NCI-H1417 (cell line): Measurements from ENCODE around the gene RASIP1.
A peak's percentile ranks its signal among the peaks of the same experiment; 100 is the strongest.
"Not testable (repeated sequence)": the region's sequence is repeated elsewhere in the genome, so short reads cannot be mapped to it uniquely, and the experiment has no call there.

ENCODE experiments used
- DNase-seq, 3 experiments: peaks; one replicate each; lab custom pipeline; 2025; lab: John Stamatoyannopoulos, UW

Gene RASIP1

DNA sequence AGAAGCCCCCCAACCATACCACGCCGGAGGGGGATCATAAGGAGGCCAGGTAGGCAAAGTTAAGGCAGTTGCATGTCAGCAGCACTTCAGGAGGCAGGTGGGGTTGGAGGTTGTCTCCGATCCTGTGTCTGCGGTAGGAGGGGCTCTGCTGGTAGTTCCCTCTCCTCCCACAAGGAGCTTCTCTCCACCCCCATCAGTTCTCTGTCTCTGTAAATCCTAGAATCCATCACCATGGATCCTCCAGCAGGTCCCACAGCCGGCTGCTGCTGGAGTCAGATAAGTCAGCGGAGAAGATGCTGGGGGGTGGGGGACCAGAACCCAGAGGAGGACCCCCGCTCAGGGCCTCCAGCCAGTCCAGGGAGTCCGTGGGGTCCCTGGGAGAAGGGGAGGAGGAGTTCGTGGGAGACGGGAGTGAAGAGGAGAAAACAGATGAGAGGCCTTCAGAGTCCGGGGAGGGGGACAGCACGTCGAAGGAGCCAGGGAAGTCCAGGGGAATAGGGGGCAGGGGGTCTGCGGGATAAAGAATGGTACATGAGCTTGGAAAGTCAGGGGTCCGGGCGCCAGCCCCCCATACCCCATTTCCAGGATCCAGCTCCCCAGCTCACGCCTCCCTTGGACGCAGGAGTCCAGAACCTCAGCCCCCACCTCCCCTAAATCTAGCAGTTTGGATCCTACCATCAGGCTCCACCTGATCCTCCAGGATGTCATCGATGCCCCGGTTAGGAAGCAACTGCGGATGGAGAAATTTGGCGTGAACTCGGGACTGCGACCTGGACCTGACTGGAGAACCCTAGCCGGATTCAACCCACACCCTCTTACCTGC, 27.2 kb downstream of the RASIP1 start:
- peak in 2 of 3 experiments; percentile 32 to 38 for DNase-seq

DNA sequence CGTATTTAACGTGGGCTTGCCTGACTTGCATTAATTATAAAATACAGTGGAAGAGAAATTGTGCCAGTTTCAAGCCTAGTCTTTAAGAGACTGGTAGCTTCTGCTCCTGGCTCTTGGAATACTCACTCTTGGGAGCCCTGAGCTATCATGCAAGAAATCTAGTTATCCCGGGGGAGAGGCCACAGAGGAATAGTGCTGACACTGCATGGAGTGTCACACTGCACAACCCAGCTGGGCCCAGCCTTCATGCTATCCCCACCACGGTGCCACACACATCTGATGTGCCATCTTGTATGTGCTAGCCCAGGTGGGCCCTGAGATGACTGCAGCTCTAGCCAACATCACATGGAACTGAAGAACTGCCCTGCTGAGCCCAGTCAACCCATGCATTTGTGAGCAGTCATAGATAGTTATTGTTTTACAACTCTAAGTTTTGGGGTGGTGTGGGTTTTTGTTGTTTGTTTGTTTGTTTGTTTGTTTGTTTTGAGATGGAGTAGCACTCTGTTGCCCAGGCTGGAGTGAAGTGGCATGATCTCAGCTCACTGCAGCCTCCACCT, 29.2 kb downstream of the RASIP1 start:
- DNase-seq, result no peak

DNA sequence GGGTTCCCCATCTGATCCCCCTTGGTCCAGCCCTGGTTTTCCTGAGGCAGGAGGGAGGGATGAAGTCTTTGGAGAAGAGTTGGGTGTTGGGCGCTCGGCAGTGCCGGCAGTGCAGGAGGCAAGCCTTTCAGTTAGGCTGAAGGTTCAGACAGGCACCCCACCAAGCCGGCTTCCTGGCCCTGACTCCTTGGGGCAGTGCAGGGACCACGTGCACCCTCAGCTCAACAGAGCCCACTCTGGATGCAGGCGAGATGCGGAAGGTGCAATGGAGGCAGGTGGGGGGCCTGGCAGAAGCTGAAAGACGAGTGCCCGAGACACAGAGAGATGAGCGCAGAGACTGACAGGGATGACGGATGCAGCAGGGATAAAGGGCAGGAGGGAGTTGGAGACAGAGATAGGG, 31.9 kb downstream of the RASIP1 start:
- no peak for DNase-seq

DNA sequence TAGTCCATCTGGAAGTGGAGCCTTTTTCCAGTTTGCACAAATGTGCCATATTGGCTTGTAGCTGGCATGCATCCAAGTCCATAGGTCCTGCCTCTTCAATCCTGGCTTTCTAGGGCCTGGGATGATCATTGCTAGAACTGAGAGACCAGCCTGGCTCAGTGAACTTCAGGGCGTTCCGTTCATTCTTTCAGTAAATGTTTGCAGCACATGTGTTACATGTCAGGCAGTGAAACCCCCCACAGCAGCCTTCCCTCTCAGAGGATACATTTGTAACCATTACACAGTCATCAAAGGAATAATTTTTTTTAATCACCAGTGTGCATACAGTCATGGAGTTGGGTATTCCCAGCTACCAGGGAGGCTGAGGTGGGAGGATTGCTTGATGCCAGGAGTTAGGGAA, 35.0 kb downstream of the RASIP1 start:
- no peak for DNase-seq

DNA sequence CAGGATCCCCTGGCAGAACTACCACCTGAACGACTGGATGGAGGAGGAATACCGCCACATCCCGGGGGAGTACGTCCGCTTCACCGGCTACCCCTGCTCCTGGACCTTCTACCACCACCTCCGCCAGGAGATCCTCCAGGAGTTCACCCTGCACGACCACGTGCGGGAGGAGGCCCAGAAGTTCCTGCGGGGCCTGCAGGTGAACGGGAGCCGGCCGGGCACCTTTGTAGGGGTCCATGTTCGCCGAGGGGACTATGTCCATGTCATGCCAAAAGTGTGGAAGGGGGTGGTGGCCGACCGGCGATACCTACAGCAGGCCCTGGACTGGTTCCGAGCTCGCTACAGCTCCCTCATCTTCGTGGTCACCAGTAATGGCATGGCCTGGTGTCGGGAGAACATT, 37.1 kb downstream of the RASIP1 start:
- DNase-seq, result no peak

DNA sequence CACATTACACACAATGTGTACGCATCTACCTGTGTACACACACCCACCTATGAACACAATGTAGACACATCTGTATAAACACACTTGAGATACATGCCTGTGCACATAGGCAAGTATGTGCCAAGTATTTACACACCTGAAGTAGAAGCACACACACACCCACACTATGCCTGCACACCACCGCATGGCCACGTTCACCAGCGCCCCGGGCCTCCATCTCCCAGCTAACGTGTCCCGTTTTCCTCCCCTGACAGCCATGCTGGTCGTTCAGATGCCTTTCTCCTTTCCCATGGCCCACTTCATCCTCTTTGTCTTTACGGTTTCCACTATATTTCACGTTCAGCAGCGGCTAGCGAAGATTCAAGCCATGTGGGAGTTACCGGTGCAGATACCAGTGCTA, 37.7 kb downstream of the RASIP1 start:
- no peak for DNase-seq

DNA sequence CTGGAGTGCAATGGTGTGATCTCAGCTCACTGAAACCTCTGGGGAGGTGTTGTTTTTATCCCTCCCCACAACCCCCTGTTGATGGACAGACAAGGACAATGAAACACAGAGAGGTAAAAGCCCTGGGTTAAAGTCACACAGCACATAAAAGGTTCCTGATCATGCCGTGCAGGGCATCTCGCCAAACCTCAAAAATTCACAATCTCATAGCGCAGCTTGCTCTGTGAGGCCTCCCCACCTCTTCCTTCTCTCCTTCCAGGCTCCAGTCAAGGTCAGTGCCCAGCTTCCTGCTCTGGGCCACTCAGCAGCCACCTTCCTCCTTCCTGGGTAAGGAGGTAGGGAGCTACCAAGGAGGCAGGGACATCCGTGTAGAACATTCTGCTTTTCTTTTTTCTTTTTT, 42.4 kb downstream of the RASIP1 start:
- DNase-seq, result no peak

DNA sequence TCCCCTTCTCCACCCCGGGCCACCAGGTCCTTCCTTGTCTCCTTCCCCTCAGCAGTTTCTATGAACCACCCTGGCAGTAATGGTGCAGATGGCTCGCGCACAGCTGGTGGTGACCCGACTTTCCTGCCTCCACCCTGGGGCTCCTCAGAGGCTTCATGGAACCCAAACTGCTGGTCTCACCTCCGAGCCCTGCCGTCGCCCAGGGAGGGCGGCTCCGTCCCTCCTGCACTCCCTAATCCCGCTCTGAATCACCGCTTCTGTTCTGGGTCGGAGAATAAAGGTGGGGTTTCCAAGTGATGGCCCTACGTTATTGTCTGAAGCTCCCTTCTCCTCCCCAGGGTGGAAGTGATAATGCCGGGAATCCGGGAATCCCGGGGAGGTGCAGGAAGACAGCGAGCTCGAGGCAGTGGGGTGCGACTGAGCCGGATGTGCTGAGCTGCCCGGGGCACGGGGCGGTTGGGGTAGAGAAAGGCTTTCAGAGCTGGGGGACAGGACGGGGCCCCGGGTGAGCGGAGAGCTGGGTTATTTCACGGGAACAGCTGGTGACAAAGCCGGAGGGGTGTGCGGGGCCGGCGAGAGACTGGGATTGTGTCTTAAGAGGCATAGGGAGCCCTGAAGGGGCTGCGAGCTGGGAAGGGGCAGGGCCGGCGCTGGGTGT, 43.9 kb downstream of the RASIP1 start:
- peak in 2 of 3 experiments; percentile 36 to 58 for DNase-seq

DNA sequence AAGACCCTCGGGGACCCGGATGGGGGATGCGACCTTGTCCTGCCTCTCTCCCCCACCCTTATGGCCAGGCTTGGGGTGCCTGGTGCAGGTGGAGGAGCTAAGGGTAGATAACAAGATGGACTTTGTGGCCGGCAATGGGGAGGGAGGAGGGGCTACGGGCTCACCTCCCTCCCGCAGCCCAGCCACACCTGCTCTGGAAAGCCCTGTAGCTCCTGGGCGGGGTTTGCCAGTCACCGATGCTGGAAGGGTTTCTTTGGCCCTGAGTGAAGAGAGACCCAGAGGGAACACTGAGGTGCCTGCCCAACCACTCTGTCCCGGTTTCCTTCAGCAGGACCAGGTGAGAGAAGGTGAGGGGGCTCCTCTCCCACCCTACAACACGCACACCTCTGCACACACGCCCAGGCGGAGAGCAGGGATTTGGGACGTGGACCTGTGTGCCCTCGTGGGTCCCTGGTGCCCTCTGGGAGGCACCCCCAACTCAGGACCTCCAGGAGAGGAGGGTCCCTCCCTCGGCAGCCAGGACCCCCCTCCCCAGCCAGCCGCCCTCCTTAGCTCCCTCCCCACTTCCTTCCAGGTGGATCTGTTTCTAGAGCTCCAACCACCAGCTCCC, 44.6 kb downstream of the RASIP1 start, which contains the start of gene FUT2:
Gene FUT2, plus strand, starts transcription at position 229 of the 610 bp plus-strand sequence. CDS start 6,986 bp downstream, outside the sequence.
- DNase-seq, result peak; percentile 45 to 78 (median 56)

DNA sequence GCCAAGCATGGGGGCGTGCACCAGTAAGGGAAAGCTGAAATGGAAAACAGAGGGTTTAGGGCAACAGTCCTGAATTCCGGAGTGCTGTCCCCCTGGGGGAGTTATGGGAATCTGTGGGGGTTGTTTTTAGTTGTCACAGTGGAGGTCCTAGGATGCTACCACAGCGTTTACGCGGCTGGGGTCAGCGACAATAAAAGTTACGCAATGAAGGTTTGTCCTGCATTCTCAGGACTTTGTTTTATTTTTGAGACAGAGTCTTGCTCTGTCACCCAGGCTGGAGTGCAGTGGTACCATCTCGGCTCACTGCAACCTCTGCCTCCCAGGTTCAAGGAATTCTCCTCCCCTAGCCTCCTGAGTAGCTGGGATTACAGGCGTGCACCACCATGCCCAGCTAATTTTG, 46.8 kb downstream of the RASIP1 start:
- DNase-seq, result not testable (repeated sequence)

DNA sequence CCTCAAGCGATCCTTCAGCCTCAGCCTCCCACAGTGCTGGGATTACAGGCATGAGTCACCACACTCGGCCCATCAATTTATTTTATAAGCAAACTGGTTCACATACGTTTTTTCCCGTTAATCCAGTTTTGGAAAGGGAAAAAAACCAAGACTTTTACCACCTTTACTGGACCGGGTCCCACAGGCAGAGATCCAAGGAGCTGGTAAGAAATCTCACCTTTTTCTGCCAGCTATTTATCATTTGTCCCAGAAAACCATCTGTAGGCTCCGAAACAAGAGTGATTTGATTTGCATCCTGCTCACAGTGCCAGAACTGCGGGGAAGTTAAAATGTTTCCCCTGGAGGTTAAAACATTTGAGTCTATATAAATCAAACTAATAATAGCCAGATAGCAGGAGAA, 51.0 kb downstream of the RASIP1 start:
- no peak for DNase-seq

DNA sequence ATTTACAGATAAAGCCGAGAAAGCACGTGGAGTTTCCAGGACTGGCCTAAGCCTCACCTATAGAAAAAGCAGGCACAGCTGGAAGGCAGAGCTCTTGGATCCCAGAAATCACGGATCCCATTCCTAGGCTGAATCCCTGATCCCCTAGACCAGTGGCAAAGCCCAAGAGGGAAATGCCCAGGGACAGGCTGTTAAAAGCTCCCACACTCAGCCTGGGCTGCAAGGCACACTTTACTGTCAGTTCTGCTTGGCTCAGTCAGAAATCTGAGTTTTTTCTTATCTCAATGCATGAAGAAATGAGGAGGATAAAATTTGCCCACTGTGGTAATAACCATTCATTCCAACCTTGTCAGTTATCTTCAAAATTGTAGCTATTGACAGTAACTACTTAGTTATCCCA, 52.6 kb downstream of the RASIP1 start:
- no peak for DNase-seq

DNA sequence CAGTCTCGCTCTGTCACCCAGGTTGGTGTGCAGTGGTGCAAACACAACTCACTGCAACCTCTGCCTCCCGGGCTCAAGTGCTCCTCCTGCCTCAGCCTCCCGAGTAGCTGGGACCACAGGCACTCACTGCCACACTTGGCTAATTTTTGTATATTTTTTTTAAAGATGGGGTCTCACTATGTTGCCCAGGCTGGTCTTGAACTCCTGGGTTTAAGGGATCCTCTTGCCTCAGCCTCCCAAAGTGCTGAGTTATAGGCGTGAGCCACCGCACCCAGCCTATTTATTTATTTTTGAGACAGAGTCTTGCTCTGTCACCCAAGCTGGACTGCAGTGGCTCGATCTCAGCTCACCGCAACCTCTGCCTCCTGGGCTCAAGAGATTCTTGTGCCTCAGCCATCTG, 53.8 kb downstream of the RASIP1 start:
- not testable (repeated sequence) for DNase-seq

DNA sequence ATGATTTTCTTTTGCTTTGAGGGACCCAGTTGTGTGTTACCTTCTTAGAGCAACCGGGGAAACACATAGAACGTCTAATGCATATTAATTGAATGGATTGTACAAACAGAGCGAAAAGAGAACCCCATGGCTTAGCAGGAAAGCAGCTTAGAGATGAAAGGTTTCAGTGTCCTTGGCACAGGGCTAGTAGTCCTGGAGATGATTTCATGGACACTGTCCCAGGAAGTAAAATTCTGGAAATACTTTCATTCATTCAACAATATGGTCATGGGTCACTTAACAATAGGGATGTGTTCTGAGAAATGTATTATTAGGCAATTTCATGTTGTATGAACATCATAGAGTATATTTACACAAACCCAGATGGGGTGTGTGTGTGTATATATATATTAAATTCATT, 54.3 kb downstream of the RASIP1 start:
- no peak for DNase-seq

DNA sequence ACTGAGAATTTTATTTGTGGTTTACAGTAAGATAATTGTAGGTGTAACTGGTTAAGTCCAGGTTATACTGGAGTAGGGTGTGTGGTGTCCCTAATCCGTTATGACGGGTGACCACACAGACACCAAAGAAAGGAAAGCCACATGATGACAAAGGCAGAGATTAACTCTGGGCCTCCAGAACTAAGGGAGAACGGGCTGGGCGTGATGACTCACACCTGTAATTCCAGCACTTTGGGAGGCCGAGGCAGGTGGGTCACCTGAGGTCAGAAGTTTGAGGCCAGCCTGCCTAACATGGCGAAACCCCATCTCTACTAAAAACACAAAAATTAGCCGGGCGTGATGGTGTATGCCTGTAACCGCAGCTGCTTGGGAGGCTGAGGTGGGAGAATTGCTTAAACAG, 54.8 kb downstream of the RASIP1 start:
- DNase-seq, result no peak

DNA sequence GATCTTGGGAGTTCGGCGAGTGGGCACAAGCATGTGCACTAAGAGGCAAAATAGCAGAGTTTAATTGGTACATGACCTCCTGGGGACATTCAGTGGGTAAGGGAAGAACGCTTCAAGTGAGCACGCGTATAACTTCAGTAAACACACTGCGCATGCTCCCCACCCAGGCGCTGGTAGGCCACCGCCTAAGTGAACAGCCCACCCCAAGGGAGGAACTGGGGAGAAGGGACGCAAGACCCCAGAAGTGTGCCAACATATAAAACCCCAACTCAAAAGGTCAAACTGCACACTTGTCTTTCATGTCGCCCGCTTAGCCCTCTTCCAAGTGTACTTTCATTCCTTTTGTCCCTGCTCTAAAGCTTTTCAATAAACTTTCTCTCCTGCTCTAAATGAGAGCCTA, 57.1 kb downstream of the RASIP1 start:
- no peak for DNase-seq

DNA sequence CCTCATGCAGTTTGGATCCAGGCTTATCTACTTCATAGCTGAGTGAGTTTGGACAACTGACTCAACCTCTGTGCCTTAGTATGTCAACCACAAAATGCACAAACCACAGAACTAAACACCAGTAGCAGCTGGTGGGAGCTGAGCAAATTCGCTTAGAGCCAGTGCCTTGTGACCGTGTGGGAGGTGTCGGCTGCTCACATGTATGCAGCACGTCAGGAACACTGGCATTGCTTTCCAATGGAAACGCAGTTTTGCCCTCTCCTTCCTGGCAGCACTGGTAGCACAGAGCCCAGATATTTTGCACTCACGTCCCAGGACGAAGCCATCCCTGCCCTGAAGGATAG, 59.3 kb downstream of the RASIP1 start:
- DNase-seq, result no peak

DNA sequence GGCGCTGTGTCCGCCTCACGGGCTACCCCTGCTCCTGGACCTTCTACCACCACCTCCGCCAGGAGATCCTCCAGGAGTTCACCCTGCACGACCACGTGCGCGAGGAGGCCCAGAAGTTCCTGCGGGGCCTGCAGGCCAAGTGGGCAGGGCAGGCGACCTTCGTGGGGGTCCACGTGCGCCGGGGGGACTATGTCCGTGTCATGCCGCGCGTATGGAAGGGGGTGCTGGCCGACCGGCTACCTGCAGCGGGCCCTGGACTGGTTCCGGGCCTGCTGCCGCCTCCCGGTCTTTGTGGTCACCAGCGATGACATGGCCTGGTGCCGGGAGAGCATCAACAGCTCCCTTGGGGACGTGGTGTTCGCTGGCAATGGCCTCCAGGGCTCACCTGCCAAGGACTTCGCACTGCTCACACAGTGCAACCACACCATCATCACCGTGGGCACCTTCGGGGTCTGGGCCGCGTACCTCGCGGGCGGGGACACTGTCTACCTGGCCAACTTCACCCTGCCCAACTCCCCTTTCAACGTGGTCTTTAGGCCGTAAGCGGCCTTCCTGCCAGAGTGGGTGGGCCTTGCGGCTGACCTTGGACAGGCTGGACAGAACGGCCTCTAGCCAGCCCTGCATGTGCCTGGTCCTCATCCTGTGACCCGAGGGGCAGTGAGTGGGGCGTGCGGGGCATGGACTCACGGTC, 59.8 kb downstream of the RASIP1 start:
- DNase-seq, result no peak

DNA sequence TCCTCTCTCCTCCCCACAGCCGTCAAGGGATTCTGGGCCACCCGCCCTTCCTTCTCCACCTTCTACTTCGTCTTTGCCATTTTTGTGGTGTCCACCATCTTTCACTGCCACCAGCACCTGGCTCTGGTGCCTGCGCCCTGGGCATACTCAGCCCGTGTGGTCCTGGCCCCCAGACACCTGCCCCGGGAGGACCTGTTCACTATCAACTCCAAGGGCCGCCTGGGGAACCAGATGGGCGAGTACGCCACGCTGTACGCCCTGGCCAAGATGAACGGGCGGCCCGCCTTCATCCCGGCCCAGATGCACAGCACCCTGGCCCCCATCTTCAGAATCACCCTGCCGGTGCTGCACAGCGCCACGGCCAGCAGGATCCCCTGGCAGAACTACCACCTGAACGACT, 60.4 kb downstream of the RASIP1 start:
- not testable (repeated sequence) for DNase-seq

DNA sequence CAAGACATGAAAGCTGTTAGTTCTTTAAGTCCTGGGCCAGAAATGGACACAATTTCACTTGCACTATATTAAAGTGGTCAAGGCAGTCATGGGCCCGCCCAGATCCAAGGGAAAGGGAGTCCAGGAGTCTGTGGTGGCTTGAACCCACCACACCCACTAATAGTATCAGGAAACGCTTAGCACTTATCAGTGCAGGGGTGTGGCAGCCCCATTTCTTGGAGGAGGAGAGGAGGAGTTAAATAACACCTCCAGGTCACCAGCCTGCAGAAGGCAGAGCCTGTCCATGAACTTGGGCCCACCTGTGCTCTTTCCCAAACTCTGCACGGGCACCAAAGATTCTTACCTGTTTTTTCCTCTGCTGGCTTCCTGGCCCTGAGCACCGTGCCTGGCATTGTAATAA, 62.2 kb downstream of the RASIP1 start:
- no peak for DNase-seq

DNA sequence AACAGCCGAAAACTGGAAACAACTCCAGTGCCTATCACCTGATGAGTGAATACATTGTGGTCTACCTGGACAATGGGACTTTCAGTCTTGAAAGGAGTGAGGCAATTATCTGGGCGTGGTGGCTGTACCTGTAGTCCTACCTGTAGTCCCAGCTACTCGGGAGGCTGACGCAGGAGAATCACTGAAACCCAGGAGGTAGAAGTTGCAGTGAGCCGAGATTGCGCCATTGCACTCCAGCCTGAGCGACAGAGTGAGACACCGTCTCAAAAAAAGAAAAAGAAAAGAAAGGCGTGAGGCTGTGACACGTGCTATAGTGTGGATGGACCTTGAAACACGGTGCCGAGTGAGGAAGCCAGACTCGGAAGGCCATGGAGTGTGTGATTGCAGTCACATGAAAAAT, 63.5 kb downstream of the RASIP1 start:
- DNase-seq, result no peak

DNA sequence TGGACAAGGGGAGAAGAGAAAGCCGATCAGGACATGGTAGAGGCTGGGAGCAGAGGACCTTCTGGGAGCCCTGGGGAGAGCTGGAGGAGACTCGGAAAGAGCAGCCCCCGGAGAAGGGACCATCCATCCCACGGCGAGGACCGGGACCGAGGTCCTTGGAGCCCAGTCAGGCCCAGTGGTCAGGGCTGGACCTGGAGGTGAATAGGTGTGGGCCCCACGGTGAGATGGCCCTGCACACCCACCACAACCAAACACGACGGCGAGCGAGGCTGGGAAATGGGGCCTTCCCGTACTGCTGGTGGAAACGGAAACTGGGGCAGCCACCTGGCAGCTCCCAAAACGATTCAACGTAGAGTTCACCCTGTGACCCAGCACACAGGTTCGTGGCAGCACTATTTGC, 63.9 kb downstream of the RASIP1 start:
- DNase-seq, result no peak
